Gastrocnemius medialis (tissue), 4 donors: ENCODE measurements around the gene OR7A10.
"Not testable (repeated sequence)": the region's sequence is repeated elsewhere in the genome, so short reads cannot be mapped to it uniquely, and the experiment has no call there.

Experiments used
- POLR2A ChIP-seq, 2 donors: fragments of 450-650 bp; IDR thresholded peaks; one replicate each; pipeline ENCODE4 v1.6.1; 2017; ENCODE audit warnings: antibody characterized with exemption in 2 of 2, mild to moderate bottlenecking in 2 of 2, moderate library complexity in 2 of 2
- TF ChIP-seq, protein P1 (sequence below), 5 experiments: fragments of 450-650 bp in 3 of 5; fragments of 200-600 bp in 2 of 5; sonication (generic) in 2 of 5; IDR thresholded peaks in 4 of 5; conservative IDR thresholded peaks in 1 of 5; 1 replicate in 4 of 5; 2 replicates in 1 of 5; pipeline ENCODE4 v1.5.1; 2016 to 2019; ENCODE audit warnings: antibody characterized with exemption in 5 of 5, mild to moderate bottlenecking in 3 of 5, moderate library complexity in 3 of 5

DNA sequence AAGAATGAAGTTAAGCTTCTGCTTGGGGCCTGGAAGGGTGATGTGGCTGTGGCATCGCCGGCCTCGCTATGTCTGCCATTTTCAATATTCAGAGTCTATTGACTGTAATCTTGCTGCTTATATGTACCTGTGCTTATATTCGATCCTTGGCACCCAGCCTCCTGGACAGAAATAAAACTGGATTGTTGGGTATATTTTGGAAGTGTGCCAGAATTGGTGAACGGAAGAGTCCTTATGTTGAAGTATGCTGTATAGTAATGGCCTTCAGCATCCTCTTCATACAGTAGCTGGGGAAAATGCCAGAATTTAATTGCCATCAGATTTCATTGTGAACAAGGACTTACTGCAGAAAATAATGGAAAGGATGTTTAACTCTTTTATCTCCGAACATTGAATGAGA, 56.5 kb downstream of the OR7A10 start:
- TF ChIP-seq, protein P1, sequence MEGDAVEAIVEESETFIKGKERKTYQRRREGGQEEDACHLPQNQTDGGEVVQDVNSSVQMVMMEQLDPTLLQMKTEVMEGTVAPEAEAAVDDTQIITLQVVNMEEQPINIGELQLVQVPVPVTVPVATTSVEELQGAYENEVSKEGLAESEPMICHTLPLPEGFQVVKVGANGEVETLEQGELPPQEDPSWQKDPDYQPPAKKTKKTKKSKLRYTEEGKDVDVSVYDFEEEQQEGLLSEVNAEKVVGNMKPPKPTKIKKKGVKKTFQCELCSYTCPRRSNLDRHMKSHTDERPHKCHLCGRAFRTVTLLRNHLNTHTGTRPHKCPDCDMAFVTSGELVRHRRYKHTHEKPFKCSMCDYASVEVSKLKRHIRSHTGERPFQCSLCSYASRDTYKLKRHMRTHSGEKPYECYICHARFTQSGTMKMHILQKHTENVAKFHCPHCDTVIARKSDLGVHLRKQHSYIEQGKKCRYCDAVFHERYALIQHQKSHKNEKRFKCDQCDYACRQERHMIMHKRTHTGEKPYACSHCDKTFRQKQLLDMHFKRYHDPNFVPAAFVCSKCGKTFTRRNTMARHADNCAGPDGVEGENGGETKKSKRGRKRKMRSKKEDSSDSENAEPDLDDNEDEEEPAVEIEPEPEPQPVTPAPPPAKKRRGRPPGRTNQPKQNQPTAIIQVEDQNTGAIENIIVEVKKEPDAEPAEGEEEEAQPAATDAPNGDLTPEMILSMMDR (IDR thresholded peaks at IDR 0.05 in 4 of 5, conservative IDR thresholded peaks at IDR 0.05 in 1 of 5): not testable (repeated sequence)
- TF ChIP-seq POLR2A (IDR thresholded peaks at IDR 0.05): not testable (repeated sequence)
